Cerebellar cortex (tissue), 1 donor: ENCODE results near the gene ASXL1.
"Not testable (repeated sequence)": the region's sequence is repeated elsewhere in the genome, so short reads cannot be mapped to it uniquely, and the experiment has no call there.

Experiments
- DNase-seq: peaks from one replicate; pipeline ENCODE4 v3.0.0-alpha.2; 2015; ENCODE audit warnings: low spot score

The ASXL1 gene

GRCh38 chr20:32465901-32466675 lies 108.0 kb downstream of the ASXL1 start:
- DNase-seq, result not testable (repeated sequence)

DNA sequence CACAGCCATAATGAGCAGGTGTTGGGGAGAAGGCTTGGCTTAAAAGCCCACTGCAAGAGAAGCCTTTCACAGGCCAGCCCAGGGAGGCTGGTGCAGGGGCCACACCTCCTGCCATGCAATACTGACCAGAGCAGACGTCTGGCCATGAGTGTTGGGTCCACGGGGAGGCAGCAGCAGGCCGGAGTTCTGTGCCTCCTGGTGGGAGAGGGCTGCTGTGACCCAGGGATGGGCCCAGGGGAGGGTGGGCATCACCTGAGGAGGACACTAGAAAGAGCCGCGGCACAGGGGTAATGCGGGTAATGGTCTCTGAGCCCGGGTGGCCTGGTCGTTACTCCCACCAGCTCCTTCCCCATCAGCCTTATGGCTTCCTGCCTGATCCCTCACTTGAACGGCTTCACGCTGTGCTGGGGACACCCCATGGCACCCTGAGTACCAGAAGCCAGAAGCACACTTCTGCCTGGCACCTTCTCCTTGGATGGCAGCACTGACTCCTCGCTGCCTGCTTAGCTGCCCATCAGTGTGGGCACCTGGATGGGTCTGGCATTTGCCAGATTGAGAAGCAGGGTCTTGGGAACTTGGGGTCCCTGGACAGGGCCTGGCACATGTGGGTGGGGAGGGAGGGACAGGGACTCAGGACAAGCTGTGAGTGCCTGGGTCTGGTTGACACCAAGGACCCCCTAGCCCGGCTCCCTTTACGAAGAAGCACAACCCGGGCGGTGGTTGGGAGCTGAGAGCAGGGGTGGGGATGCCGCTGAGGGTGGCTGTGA lies 108.8 kb downstream of the ASXL1 start:
- DNase-seq, result no peak

GRCh38 chr20:32467506-32468312 lies 109.6 kb downstream of the ASXL1 start:
- DNase-seq, result no peak

DNA sequence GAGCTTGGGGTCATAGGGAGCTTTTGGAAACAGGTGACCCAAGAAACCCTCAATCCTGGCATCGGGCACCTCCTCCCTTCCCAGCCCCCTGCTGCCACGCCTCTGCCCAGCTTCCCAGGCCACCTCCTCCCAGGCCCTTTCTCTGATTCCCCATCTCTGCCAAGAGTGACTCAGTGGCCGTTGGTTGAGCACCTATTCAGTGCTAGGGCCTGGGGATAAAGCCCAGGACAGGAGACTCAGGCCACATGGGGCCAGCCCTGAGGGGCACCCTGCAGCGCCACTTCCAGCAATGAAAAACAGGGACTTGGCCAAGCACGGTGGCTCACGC lies 110.1 kb downstream of the ASXL1 start:
- no peak for DNase-seq

DNA sequence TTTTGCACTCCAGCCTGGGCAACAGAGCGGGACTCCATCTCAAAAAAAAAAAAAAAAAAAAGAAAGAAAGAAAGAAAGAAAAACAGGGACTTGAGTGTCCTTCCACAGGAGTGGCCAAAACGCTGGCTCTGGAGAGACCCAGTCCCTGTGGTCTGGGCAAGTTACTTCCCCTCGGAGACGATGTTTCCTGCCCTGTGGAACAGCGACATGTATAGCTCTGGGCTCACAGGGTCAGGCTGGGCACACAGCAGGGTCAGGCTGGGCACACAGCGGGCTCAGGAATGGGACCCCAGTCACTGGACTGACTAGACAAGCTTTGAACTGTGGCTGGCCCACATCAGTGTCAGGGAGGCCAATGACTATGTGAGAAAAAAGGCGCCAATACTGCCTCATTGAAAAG lies 110.7 kb downstream of the ASXL1 start:
- DNase-seq, result no peak

DNA sequence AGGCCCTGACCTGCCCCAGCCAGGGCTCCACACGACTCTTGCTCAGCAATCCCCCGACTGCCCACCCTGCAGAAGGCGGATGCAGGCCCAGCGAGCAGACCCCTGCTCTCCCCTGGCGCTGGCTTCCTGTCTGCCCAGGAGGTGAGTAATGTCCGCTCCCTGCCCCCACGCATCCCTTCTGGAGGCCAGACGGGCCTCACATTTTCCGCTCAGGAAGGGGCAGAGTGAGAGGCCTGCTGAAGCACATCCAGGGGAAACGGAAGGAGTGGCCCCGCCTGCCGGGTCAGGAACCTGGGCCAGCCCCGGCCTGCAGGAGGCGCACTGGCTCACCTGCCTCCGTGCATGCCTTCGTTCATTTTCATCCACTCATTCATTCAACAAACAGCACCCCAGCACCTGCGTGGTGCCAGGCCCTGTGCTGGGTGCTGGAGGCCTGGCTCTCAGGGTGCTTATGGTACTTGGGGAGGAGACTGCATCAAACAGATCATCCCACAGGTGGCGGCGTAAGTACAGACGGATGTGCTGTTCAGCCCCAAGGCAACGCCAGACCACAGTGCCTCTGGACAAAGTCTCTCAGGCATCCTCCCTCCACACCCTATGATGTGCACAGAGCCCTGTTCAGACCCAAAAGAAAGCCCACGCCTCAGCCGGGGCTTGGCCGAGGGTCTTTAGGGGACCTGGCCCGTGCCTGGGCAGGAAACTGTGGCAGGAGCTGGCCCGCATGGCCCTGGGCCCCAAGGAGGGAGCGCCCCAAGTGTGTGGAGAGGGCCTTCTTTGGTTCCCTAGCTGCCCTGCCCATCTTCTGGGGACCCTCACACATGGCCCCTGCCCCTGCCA lies 112.1 kb downstream of the ASXL1 start:
- peak; percentile 52 for DNase-seq

GRCh38 chr20:32470940-32471339 lies 112.8 kb downstream of the ASXL1 start:
- DNase-seq, result no peak

- no peak for DNase-seq
These were observed 114.6 kb downstream of the ASXL1 start for GRCh38 chr20:32472581-32473207.

DNA sequence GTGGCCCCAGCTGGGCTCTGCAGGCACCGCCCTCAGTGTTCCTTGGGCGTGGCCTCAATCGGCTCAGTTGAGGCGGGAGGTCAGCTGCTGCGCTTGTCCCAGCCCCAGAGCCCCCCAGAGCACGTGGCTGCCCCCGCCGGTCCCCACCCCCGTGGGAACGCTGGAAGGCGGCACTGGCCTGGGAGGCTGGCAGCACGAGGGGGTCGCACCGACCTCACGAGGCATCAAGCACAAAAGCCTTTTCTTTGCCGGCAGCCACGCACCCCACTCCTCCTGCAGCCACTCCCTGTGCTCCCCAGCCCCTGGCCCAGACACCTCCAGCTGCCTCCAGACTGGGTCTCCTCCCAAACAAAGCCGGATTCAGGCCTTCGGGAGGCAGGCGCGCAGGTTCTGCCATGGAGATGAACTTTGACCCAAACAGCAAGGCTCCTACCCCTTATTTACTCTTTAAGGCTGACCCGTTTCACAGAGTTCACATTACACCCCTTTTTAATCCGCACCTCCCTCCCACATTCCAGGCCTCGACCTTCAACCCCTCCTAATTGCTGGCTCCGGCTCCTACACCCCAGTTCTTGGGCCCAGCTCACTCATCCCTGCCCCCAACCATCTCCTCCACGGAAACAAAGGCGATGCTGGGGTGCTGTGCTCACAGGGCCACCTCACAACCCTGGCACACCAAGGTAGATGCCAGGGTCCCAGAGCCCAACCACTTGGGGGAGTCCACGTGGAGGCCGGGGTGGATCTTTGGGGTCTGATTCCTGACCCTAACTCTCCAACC lies 115.3 kb downstream of the ASXL1 start:
- DNase-seq, result no peak

DNA sequence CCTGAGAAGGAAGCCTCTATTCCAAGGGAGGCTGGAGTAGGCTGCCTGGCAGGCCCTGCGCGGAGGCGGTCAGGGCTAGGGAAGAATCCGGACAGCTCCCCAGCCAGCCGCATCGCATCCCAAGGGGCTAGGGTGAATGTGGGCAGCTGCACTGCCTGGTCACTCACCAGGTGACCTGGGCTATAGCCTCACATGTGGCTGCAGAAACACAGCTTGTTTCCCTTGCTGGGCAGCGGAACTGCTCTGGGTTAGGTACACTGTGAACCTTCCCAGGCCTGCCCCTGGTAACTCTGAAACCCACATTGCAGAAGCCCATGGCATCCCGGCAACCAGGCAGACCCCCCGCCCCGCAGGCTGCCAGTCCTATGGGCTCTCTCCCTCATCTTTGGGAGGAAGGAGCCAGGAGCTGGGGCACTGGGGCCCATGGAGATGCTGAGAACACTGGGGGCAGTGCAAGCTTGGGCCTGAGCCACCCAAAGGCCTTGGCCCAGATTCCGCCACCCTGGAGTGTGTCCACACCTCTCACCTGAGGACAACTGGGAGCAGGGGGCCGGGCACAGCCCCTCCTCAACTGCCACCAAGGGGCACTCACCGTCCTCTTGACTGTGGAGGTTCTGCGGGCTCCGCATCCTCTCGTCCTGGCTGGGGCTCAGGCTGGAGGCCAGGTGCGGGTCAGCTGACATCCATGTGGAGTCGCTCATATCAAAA lies 116.0 kb downstream of the ASXL1 start:
- peak; percentile 62 for DNase-seq

- no peak for DNase-seq
These were observed 116.5 kb downstream of the ASXL1 start for GRCh38 chr20:32474717-32474966.

GRCh38 chr20:32474967-32475811 lies 117.1 kb downstream of the ASXL1 start:
- DNase-seq, result peak; percentile 42

DNA sequence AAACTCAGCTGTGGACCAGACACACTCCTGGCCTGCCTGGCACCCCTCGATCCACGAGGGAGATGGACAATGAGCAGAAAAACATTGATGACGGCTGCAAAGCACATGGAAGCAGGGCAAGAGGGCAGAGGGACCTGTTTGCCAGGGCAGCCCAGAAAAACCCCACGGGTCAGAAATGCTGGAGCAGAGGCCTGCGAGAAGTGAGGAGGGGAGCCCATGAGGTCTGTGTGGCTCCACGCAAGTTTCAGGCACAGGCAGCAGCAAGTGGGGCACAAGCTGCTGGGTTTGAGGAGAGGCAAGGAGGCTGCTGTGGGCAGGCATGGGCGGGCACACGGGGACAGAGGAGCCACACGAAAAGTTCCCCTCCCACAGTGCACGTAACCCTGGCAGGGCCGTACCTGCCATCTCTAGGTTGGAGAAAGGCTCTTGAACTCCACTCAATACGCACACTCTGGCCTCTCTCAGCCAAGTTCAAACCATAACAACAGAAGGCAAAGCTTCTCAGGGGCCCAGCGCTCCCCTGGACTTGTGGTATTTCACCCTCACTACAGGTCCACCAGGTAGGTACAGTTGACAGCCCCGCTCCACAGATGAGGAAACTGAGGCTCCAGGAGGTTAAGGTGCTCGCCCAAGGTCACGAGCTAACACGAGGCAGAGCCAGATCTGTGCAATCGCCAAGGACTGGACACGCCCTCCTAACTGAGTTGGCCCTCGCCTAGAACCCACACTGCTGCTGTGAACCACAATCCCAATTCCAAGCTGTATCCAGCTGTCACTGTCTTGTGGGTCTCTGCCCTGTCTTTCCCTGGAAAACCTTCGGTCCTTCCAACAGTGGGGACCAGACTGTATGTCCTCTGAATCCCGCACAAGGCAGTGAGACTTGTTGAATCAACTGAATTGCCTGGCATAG lies 118.8 kb downstream of the ASXL1 start:
- DNase-seq, result no peak

- no peak for DNase-seq
These were observed 119.7 kb downstream of the ASXL1 start for GRCh38 chr20:32477594-32478512.

GRCh38 chr20:32478576-32478975 lies 120.4 kb downstream of the ASXL1 start:
- no peak for DNase-seq

DNA sequence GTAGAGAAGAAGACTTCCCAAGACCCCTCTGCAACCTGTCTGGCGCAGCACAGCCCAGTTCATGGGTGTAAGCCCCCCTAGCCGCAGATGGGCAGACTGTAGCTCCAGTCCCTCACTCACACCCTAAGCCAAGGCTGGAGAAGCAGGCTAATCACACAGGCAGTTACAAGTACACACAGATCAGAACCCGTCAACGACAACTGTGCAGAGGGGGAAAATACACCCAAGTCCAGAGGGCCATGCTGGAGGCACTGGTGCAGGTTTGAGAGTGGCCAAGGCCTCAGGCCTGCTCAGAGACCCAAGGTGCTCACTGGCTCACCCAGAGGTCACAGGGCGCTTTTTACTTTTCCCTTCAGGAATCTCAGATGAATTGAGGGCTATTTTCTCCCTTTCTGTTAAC lies 120.9 kb downstream of the ASXL1 start:
- no peak for DNase-seq

- no peak for DNase-seq
These were observed 121.6 kb downstream of the ASXL1 start for GRCh38 chr20:32479697-32480171.
